ENCODE data around the gene INTS1. TPM values are rescaled to one million over a fixed set of nuclear protein-coding genes. Genes with fewer than 3 reads are reported as not detected.

Gene INTS1
- total RNA-seq, 1 experiment from 2014 or later, result 122 TPM

DNA sequence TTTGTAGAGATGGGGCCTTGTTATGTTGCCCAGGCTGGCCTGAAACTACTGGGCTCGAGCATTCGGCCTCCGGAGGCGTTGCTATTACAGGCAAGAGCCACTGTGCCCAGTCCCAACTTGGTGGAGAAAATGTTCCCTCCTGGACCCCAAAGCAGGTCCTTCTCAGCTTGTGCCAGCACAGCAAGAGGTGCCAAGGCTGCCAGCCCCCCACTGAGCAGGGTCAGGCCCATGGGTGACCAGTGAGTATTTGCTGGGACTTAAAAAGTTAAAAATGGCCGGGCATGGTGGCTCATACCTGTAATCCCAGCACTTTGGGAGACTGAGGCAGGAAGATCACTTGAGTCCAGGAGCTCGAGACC lies 30.9 kb upstream of the INTS1 start:
- peaks cover 11% of the 10 kb centered on the region for H3K4me1 Mint-ChIP-seq (ENCODE audit: low read depth, unreplicated experiment)
- BruUV-seq (replicated peaks), result no TSS peak
- H3K27ac Mint-ChIP-seq (ENCODE audit: unreplicated experiment), result peak overlapping the region; percentile 95
- Histone ChIP-seq H3K4me3 (ENCODE audit: low read depth, low read length) (no peak overlapping the region), H3K36me3 (ENCODE audit: control insufficient read depth, insufficient read depth, low read length) (no peaks in the 10 kb centered on the region; the same call in 1 of the 2 replicates), H3K9me3 (no peaks in the 10 kb centered on the region), H3K4me1 (peaks cover 55% of the 10 kb centered on the region), H3K27me3 (replicated peaks; ENCODE audit: control insufficient read depth, insufficient read depth, low read length) (no peaks in the 10 kb centered on the region)
- intact Hi-C loops (cut with micrococcal nuclease; ENCODE audit: unreplicated experiment), result no loop called here
- POLR2A ChIA-PET, result no interaction called here
- peaks cover 52% of the 10 kb centered on the region for H3K36me3 Mint-ChIP-seq (ENCODE audit: insufficient read depth, unreplicated experiment)
- no peaks in the 10 kb centered on the region for H3K9me3 Mint-ChIP-seq (ENCODE audit: unreplicated experiment)
- CTCF ChIA-PET, result interaction anchor here (3.3 kb wide), 1 partner anchor 21 kb away, joined by 28 read pairs; the partner anchor contains the start of gene TMEM184A
- H3K4me3 Mint-ChIP-seq (ENCODE audit: unreplicated experiment), result no peak overlapping the region
- TF ChIP-seq, protein P1, sequence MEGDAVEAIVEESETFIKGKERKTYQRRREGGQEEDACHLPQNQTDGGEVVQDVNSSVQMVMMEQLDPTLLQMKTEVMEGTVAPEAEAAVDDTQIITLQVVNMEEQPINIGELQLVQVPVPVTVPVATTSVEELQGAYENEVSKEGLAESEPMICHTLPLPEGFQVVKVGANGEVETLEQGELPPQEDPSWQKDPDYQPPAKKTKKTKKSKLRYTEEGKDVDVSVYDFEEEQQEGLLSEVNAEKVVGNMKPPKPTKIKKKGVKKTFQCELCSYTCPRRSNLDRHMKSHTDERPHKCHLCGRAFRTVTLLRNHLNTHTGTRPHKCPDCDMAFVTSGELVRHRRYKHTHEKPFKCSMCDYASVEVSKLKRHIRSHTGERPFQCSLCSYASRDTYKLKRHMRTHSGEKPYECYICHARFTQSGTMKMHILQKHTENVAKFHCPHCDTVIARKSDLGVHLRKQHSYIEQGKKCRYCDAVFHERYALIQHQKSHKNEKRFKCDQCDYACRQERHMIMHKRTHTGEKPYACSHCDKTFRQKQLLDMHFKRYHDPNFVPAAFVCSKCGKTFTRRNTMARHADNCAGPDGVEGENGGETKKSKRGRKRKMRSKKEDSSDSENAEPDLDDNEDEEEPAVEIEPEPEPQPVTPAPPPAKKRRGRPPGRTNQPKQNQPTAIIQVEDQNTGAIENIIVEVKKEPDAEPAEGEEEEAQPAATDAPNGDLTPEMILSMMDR (IDR thresholded peaks at IDR 0.05; ENCODE audit: insufficient read depth in 1 of 2, low read depth in 1 of 2, low read length in 1 of 2, severe bottlenecking in 1 of 2, unreplicated experiment in 1 of 2), result no peak
- no peaks in the 10 kb centered on the region for H3K27me3 Mint-ChIP-seq (ENCODE audit: insufficient read depth, unreplicated experiment)
- no peak for DNase-seq

DNA sequence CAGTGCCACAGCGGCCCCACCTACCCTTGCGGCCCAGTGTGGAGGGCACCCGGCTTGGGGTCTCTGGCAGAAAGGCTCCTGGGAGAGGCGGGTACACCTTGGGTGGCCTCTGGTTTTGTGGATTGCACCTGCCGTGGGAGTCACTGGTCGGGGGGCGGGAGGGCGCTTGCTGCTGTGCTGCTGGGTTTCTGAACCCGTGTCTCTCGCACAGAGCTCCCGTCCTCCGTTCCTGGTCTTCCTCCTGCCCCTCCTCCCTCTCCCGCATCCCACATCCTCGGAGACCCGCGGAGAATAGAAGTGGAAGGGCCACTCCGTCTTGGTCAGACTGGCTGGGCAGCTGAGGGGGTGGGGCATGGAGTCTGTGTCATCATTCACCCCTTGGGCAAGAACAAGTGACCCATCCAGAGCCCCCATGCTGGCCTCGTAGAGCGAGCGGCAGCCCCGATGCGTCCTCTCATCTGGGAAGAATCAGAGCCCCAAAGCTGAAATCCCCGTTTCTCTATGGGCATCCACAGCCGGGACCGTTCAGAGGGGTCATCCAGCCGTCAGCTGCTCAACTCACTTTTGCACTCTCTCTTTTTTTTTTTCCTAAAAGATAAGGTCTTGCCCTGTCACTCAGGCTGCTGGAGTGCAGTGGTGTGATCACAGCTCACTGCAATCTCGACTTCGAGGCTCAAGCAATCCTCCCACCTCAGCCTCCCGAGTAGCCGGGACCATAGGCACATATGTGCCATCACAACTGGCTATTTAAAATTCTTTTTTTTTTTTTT lies 30.3 kb upstream of the INTS1 start:
- peaks cover 11% of the 10 kb centered on the region for H3K4me1 Mint-ChIP-seq (ENCODE audit: low read depth, unreplicated experiment)
- Histone ChIP-seq H3K27me3 (replicated peaks; ENCODE audit: control insufficient read depth, insufficient read depth, low read length) (no peaks in the 10 kb centered on the region), H3K9me3 (no peaks in the 10 kb centered on the region), H3K36me3 (ENCODE audit: control insufficient read depth, insufficient read depth, low read length) (no peaks in the 10 kb centered on the region; the same call in 1 of the 2 replicates), H3K4me1 (peaks cover 55% of the 10 kb centered on the region), H3K4me3 (ENCODE audit: low read depth, low read length) (no peak overlapping the region)
- CTCF ChIA-PET, result interaction anchor here (3.3 kb wide), 1 partner anchor 22 kb away, joined by 28 read pairs; the partner anchor contains the start of gene TMEM184A
- intact Hi-C loops (cut with micrococcal nuclease; ENCODE audit: unreplicated experiment), result no loop called here
- peaks cover 47% of the 10 kb centered on the region for H3K36me3 Mint-ChIP-seq (ENCODE audit: insufficient read depth, unreplicated experiment)
- TF ChIP-seq, protein P1 (IDR thresholded peaks at IDR 0.05; ENCODE audit: insufficient read depth in 1 of 2, low read depth in 1 of 2, low read length in 1 of 2, severe bottlenecking in 1 of 2, unreplicated experiment in 1 of 2), result no peak
- no peaks in the 10 kb centered on the region for H3K9me3 Mint-ChIP-seq (ENCODE audit: unreplicated experiment)
- POLR2A ChIA-PET, result interaction anchor here (1.1 kb wide), 1 partner anchor 21 kb away, joined by 4 read pairs; the partner anchor contains the start of gene TMEM184A
- no peaks in the 10 kb centered on the region for H3K27me3 Mint-ChIP-seq (ENCODE audit: insufficient read depth, unreplicated experiment)
- peak overlapping the region; percentile 95 for H3K27ac Mint-ChIP-seq (ENCODE audit: unreplicated experiment)
- BruUV-seq (replicated peaks), result no TSS peak
- H3K4me3 Mint-ChIP-seq (ENCODE audit: unreplicated experiment), result no peak overlapping the region
- no peak for DNase-seq

DNA sequence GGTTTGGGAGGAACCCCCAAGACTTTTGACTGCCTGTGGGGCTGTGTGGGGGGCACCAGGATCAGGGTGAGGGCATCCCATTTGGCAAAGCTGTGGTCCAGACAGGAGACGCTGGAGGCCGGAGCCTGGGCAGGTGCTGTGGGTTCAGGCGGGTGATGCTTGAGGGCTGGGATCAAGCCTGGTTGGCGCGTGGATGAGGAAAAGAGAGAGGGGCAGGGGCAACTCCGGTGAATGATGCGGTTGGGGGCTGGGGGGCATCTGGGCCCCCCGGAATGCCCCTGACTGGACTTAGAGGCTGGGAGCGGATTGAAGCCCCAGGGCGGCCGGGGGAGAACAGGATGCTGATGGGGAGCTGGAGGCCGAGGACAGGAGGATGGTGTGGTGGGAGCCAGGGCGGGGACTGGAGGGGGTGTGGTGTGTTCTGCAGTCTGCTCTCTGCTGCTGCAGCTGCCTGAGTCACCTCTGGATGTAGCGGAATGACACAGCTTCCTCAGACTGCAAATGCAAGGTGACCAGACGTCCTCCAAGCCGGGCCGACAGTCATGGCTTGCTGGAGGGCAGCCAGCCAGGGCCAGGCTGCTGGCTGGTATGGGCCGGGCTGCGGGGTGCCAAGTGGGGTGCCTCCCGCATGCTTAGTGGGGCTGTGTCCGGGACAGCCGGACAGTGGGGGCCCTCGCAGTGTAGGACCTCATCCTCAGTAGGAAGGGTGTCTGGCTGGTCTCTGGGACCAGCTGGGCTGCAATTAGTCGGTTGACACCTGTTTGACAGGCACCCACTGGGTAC lies 29.5 kb upstream of the INTS1 start:
- CTCF ChIA-PET, result no interaction called here
- Histone ChIP-seq H3K4me3 (ENCODE audit: low read depth, low read length) (no peak overlapping the region), H3K9me3 (no peaks in the 10 kb centered on the region), H3K36me3 (ENCODE audit: control insufficient read depth, insufficient read depth, low read length) (no peaks in the 10 kb centered on the region; the same call in 1 of the 2 replicates), H3K27me3 (replicated peaks; ENCODE audit: control insufficient read depth, insufficient read depth, low read length) (no peaks in the 10 kb centered on the region), H3K4me1 (peaks cover 55% of the 10 kb centered on the region)
- TF ChIP-seq, protein P1 (IDR thresholded peaks at IDR 0.05; ENCODE audit: insufficient read depth in 1 of 2, low read depth in 1 of 2, low read length in 1 of 2, severe bottlenecking in 1 of 2, unreplicated experiment in 1 of 2), result no peak
- H3K27ac Mint-ChIP-seq (ENCODE audit: unreplicated experiment), result peak overlapping the region; percentile 95
- POLR2A ChIA-PET, result interaction anchor here (1.1 kb wide), 1 partner anchor 22 kb away, joined by 4 read pairs; the partner anchor contains the start of gene TMEM184A
- H3K4me3 Mint-ChIP-seq (ENCODE audit: unreplicated experiment), result peak overlapping the region; percentile 18
- H3K27me3 Mint-ChIP-seq (ENCODE audit: insufficient read depth, unreplicated experiment), result no peaks in the 10 kb centered on the region
- peaks cover 41% of the 10 kb centered on the region for H3K36me3 Mint-ChIP-seq (ENCODE audit: insufficient read depth, unreplicated experiment)
- no peaks in the 10 kb centered on the region for H3K9me3 Mint-ChIP-seq (ENCODE audit: unreplicated experiment)
- BruUV-seq (replicated peaks), result no TSS peak
- peaks cover 11% of the 10 kb centered on the region for H3K4me1 Mint-ChIP-seq (ENCODE audit: low read depth, unreplicated experiment)
- intact Hi-C loops (cut with micrococcal nuclease; ENCODE audit: unreplicated experiment), result no loop called here
- no peak for DNase-seq
